Measurements from ENCODE around the gene OXNAD1.
A peak's percentile ranks its signal among the peaks of the same experiment; 100 is the strongest.

The OXNAD1 gene, protein sequence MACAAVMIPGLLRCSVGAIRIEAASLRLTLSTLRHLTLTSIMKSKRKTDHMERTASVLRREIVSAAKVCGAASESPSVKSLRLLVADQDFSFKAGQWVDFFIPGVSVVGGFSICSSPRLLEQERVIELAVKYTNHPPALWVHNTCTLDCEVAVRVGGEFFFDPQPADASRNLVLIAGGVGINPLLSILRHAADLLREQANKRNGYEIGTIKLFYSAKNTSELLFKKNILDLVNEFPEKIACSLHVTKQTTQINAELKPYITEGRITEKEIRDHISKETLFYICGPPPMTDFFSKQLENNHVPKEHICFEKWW

DNA sequence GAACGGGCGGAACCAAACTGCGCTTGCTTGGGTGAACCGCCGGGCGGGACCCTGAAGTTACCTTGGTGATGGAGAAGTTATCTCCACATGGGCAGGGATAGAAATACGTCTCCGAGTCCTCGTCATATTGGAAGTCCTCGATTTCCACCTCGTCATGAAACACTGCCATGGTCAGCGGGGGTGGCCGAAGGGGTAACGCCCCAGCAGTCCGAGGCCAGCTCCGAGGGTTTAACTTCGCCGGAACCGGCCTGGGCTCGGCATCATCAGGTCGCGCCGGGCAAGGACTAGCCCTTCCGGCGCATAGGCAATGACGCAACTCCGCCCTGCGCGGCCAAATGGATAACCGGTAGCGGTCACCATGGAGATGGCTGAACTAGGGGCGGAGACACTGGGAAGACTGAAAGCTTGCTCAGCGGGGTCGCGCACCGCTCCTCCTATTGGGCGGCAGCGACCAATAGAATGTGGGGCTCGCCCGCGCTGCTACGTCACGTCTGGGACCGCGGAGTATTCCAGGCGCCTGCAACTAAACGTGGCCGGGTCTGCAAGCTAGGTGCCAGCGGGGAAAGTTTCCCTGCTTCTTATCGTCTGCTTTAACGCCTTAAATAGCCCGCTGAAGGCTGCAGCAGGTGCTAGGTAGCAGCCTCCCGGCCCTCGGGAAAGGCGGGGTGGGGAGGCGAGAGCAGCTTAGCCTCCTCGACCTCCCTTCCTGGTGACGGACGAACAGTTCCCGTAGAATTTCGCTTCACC, at the start of gene OXNAD1, which contains the start of gene DPH3:
TSS of gene OXNAD1 (plus strand) at position 505 of the 747 bp plus-strand sequence. CDS start 5,741 bp downstream, outside the sequence.
TSS of gene DPH3 (minus strand) at position 236 of the 747 bp plus-strand sequence. CDS start at position 169, 67 bp downstream.
- DNase-seq (ENCODE audit: low read depth, low spot score): peak; percentile 95

DNA sequence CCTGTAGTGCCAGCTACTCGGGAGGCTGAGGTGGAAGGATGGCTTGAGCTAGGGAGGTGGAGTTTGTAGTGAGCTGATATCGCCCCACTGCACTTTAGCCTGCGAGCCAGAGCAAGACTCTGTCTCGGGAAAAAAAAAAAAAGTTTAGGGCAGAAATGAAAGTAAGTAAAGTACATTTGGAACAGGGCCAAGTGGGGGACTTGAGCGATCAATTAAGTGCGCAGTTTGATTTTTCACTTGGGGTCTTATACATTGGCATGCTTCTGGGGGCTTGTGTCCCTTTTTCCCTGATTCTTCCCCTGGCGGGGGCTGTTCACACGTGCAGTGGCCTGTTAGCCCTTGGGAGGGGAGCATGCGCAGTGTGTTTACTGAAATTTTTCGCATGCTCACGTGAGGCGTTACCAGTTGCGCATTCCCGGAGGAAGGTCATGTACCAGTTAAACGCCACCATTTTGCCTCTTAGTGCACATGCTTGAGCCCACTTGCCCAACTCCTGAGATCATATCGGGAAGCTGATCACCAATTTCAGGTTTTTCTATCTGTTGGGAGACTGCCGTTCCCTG, 48.6 kb upstream of the OXNAD1 start:
- DNase-seq (ENCODE audit: low read depth, low spot score): no peak

DNA sequence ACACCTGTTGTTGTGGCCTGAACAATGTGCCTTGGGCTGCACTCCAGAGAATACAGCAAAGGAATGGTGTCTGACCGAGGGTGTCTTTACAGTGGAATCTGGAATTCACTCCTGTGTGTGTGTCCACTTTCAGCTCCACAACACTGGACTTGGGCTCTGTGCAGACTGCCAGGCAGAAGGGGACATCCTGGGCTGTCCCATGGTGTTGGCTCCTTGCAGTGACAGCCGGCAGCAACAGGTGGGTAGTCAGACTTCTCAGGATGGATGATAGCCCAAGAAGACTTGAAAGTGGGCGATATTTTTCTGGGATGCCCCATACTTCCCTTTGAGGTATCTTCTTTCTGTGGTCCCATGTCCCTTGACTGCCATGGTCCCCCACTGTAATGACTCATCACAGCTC, 45.2 kb upstream of the OXNAD1 start:
- no peak for DNase-seq (ENCODE audit: low read depth, low spot score)

DNA sequence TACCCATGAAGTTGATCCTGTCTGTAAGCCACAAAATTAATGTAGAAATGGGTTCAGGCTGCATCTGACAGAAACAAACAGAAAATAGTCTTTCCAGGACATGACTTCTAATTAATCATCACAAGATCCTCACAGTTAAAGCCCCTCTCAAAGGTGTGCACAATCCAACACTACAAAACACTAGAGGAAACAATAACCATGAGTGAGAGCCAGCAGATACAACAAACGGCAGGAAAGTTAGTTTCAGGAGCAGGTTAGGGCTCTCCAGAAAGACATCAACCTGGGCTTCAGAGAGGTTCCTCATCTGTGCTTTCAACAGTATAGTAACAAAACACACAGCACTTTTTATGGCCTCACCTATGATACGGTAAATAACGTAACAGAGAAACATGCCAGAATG, 43.0 kb upstream of the OXNAD1 start:
- no peak for DNase-seq (ENCODE audit: low read depth, low spot score)

DNA sequence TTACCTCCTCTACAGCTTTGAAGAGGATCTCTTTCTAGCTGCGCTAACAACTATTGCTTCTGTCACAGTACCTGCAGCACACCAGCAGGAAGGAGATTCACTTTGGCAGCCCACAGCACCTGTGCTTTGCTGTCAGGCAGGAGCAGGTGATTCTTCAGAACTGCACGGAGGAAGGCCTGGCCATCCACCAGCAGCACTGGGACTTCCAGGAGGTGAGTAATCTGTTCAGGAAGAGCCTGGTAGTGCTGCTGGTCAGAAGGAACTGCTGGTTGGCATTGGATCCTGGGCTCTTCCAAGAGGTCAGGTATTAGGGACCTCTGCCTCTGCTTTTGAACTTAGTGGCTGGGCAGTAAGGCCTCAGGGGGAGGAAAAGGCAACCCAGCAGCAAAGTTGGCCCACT, 42.5 kb upstream of the OXNAD1 start:
- no peak for DNase-seq (ENCODE audit: low read depth, low spot score)

DNA sequence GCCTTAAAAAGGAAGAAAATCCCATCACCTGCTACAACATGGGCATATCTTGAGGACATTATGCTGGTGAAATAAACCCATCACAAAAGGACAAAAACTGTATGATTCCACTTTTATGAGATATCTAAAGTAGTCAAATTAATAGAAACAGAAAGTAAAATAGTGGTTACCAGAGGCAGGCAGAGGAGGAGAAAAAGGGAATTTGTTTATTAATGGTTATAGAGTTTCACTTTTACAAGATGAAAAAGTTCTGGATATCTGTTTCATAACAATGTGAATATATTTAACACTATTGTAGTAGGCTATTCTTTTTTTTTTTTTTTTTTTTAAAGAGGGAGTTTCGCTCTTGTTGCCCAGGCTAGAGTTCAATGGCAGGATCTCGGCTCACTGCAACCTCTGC, 40.7 kb upstream of the OXNAD1 start:
- no peak for DNase-seq (ENCODE audit: low read depth, low spot score)

DNA sequence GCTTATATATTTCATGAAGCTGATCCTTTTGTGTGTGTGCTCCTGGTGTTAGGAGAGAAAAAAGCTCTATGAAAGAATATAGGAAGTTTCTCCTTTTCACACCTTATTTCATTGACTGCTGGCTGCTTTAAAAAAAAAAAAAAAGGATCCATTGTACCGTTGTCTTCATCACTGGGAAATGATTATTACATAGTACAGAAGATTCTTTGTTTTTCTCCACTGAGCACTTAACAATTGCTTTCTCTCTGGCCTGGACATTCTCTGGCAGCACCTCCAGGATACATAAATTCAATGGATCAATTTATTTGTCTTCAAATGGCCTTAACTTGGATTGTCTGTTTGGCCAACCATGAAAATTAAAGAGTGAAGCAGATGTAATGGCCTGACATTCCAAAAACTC, 37.4 kb upstream of the OXNAD1 start:
- no peak for DNase-seq (ENCODE audit: low read depth, low spot score)

DNA sequence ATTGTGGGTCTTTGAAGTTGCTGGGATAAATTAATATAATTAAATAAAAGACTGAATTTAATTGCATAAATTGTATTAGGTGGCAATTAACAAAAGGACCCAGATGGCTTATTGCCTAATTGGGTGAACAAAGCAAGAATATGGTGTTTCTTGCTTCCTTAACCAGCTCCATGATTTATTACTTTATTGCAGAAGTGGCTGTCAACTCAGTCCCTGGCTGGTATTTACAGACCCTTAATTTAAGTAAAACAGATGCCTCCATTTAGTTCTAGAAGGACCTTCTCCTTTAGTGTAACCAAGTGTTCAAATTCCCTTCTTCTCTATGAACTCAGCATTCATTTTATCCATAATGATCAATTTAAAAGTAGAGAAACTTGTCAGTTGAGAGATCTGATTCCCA, 35.3 kb upstream of the OXNAD1 start:
- DNase-seq (ENCODE audit: low read depth, low spot score): no peak

DNA sequence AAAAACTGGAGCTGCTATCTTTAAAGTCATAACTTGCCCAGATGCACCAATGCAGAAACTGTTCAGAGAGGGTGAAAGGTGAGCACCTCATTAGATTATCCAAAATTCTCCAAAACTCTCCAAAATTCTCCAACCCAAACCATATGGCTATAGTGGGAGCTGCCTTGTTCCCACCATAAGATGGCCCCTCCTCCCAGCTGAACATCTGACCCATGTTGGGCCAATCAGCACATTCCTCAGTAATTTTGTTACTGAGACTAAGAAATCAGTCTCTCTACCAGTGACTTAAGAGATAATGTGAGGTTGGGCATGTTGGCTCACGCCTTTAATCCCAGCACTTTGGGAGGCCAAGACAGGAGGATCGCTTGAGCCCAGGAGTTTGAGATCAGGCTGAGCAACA, 33.0 kb upstream of the OXNAD1 start:
- no peak for DNase-seq (ENCODE audit: low read depth, low spot score)

DNA sequence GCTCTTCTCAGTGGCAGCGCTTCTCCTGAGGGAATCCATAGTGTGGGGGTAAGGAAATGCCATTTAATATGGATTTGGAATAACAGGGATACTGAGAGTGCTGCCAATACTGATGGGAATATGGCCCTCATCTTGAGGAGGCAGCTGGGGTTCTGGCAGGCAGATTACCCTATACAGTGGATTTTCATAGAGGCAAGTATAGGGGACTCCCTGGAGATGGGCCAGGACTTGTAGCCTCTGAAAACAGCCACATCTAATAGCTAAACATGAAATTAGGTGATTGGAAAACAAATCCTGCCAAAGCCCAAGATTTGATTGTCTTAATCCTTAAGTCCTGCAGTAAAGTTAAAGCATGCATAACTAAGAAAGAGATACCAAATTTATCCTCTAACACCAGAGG, 31.2 kb upstream of the OXNAD1 start:
- DNase-seq (ENCODE audit: low read depth, low spot score): no peak

DNA sequence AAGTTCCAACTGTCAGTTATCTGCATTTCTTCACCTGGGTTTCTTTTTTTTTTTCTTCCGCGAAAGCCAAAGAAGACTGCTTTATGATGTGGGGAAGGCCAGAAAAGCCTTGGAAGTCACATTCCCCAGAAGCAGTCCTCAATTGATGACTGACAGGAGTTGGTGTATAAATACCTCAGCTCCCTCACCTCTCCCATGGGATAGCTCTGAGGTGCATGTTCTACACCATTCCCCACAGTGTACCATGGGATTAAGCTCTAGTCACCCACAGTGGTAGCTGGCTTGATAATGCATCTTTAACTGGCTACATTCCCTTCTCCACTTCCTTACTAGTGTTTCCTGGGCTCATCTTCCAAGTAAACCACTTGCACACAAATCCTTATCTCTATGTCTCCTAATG, 30.7 kb upstream of the OXNAD1 start:
- no peak for DNase-seq (ENCODE audit: low read depth, low spot score)

DNA sequence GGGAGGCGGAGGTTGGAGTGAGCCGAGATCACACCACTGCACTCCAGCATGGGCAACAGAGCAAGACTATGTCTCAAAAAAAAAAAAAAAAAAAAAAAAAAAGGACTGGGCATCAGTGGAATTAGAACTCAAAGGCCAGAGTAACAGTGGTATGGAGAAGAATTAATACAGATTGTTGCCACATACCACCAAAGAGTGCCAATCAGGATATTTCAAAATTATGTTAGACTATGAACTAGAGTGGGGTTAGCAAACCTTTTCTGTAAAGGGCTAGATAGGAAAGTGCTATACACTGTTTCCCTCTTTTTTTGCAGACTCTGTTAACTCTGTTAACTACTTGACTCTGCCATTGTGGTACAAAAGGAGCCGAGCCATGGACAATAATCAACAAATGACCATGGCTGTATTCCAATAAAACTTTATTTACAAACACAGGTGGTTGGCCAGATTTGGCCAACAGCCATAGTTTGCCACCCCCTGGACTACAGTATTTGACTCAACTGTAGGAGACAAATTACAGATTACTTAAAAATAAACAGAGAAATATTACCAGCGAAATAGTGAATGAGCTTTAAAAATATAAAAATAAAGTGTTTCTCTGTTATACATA, 28.9 kb upstream of the OXNAD1 start:
- no peak for DNase-seq (ENCODE audit: low read depth, low spot score)

DNA sequence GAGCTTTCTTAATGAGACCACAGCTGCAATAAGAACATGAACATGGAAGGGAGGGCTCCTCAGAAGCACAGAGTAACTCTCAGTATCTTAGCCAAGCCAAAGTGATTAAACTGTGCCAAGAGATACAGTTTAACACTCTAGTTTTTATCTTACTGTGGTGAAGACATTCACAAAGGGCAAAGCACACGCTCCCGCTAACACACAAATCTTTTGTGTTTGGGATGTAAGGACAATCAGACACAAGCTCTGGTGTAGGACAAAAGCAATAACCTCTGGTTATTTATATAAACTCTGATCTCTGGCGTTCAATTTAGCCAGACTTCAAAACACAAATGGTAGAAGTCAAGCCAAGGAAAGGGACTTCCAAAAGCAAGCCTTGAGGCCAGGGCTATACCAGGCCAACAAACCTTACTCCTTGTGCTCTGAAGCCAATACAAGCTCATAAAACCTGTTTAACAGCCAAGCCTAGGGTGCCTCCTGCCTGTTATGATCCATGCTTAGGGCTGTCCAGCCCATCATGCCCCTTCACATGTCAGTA, 28.1 kb upstream of the OXNAD1 start:
- no peak for DNase-seq (ENCODE audit: low read depth, low spot score)

DNA sequence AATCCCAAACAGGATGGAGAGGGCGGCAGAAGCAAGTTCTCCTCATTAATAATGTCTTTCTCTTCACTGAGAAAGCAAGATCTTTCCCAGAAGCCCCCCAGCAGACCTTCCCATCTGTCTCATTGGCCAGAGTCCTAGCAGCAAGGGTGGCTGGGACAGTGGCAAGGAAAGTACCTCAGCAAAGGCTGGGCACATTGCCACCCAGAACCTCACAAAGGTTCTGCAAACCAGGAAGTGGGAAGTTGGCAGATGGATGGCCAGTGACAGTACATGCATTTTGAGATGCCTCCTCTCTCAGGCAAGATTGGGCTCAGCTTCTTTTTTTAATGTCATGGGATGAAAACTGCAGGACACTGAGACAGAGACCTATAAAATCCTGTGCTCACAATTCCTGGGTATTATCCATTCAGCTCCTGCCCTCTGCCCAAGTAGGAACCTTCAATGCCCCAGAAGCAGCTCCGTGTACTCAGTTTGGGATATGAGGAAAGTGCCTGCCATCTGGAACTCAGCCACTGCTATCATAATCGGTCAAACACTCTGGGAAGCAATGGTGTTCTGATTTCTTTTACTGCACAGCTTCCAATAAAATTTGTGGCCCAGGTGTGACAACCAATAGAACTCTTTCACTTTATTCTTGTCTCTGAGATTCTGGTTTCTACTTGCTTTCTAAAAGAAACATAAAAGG, 25.8 kb upstream of the OXNAD1 start:
- DNase-seq (ENCODE audit: low read depth, low spot score): no peak

DNA sequence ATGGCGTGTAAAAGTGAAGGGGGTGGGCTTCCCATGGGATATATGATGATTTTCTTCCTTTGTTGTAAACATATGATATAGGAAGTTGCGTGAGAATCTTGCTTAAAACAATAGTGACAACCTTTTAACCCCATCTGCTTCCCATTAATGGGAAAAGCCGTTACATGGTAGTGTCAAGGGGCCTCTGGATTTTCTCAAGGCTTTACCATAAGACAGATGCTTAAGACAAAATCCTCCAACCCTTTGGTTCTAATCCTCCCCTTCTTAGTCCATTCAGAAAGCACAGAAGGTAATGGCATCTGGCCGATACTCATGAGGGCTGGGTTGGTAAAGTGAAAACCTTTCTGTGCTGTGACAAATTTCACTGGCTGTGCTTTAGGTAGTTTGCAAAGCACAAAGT, 25.2 kb upstream of the OXNAD1 start:
- DNase-seq (ENCODE audit: low read depth, low spot score): no peak

DNA sequence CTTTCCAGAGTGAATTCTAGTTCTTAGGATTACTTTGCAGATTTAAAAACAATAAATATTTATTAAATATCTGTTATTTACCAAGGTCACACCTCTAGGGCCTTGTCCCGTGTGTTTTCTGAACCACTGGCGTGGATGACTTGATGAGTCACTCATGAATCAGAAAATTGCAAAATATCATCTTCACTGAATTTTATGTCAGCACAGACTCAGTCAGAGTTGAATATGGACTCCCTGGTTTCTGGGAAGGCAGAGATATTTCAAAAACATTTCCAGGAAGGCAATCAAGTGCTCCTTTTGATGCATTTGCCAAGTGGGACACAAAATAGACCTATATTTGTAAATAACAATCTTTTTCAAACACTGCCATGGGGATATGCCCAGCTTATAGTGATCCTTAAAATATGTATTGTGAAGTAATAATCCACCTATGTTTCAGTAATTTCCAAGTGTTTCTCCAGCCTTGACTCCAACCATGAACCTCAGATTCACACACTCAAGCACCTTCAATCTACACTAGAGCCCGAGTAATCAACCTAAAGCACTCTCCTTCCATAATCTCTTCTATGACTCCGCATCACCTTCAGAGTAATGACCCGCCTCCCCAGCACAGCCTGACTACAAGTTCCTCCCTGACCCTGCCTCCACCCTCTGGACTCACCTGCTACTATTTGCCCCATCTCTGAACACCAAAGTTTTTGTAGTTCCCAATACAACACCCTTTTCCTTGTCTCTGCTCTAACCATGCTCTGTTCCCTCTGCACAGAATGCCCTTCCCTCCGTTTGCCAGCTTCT, 24.6 kb upstream of the OXNAD1 start:
- DNase-seq (ENCODE audit: low read depth, low spot score): no peak

DNA sequence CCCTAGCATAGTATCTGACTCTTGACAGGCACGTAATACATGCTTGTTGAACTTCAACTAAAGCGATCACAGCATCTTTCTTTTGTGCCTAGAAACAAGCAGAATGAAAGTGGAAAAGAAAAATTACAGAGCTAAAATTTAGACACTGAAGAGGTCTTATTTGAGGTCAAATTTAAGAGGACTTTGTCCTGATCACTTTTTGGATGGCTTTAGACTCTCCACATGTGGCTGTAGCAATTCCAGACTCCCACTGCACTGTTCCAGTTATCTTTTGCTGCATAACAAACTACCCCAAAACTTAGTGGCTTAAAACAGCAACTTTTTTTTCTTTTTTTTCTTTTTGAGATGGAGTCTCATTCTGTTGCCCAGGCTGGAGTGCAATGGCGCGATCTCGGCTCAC, 23.8 kb upstream of the OXNAD1 start:
- DNase-seq (ENCODE audit: low read depth, low spot score): no peak

DNA sequence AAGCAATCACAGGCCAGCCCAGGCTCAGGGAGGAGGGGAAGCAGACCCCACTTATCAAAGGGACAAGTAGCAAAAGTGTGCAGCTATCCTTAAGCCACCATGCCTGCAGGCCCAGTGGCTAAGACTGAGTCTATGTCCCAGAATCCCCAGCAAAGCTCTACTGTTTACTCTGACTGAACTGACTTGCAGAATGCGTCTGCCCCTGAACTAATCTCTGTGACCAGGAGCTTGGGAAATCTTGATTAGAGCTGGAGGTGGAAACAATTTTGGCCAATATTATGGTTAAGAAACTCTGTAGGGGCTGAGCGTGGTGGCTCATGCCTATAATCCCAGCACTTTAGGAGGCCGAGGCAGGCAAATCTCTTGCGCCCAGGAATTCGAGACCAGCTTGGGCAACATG, 22.8 kb upstream of the OXNAD1 start:
- DNase-seq (ENCODE audit: low read depth, low spot score): no peak

DNA sequence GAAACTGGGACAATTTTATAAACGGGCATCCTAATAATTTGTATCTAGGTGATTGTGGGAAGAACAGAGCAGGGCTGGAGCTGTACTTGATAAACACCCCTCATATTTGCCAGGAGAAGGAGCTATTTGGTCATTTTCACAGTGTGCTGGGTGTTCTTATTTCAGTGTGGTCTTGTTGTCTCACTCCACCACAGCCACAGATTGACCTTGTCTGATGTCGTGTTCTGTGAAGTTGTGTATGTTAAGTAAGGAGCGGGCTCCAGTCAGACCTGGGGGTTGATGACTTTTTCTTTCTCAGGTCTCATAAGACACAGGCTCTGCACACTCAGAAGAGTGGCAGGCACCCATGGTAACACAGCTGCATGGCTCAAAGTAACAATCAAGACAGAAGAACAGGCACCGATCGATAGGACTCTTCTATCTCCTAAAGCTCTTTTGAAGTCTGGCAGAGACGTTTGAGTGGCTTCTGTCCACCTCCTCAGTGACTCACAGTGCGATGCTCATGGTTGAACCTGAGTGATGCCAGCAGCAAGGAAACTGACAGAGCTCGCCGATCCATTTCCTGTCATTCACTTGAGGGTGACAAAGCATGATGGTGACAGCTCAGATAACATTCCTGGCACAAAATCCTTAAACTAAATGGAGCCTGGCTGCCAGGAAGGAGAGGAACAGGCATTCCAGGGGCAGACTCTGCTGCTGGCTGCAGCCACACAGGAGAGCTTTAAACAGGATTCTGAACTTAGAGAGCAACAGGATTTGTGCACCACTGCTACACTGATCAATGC, 21.1 kb upstream of the OXNAD1 start:
- no peak for DNase-seq (ENCODE audit: low read depth, low spot score)

DNA sequence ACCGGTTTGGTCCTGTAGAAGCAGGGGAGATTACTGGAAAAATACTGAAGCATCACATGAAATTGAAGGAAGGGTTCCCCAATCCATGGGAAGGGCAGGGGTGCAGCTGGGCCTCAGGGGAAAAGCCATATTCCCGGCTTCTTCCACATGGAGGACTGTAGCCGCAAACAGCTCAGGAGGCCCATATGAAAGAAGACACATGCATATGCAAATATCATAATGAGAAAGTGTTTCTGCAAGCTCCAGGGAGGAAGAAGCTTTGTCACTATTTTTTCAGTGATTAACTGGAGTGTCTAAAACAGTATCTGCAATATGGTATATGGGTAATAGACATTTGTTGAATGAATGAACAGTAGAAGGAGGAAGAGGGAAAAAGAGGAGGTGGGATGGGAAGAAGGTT, 19.4 kb upstream of the OXNAD1 start:
- DNase-seq (ENCODE audit: low read depth, low spot score): no peak

All from iPS DF 19.7 (cell line).